ENCODE results near the gene ASB13. TPM values are rescaled to one million over a fixed set of nuclear protein-coding genes. Genes with fewer than 3 reads are reported as not detected.

ASB13 gene
- total and polyA plus RNA-seq, 2 of the 13 experiments (the other 11 are each of a cell fraction or from before 2014, with no cell fraction given), result 9.3 to 15.4 TPM

- Histone ChIP-seq H3K27ac (ENCODE audit: extremely low read length, insufficient read depth, low read length) (no peak overlapping the region), H3K27me3 (ENCODE audit: control insufficient read depth in 1 of 2, insufficient read depth in 2 of 2, low read length in 2 of 2) (no peaks in the 10 kb centered on the region; a peak in 1 of 5 replicates), H3K4me2 (ENCODE audit: low read depth, low read length) (peak overlapping the region; percentile 76), H3K4me1 (ENCODE audit: insufficient read depth, low read length) (peaks cover 54% of the 10 kb centered on the region), H2AFZ (ENCODE audit: low read length) (no peak overlapping the region), H3K9me3 (ENCODE audit: low read length) (no peaks in the 10 kb centered on the region), H3K4me3 (replicated peaks in 1 of 3; ENCODE audit: insufficient read depth in 1 of 3, low read depth in 2 of 3, low read length in 3 of 3) (peak overlapping the region in 2 of 3 experiments; percentile 38 to 68; a peak in 2 of 6 replicates), H3K79me2 (ENCODE audit: insufficient read depth, low read length) (no peaks in the 10 kb centered on the region), H4K20me1 (ENCODE audit: insufficient read depth, low read length) (no peaks in the 10 kb centered on the region; the same call in 1 of the 2 replicates), H3K9ac (ENCODE audit: insufficient read depth, low read depth, low read length) (no peak overlapping the region), H3K36me3 (replicated peaks in 1 of 2; ENCODE audit: control insufficient read depth in 1 of 2, insufficient read depth in 2 of 2, low read length in 2 of 2) (no peaks in the 10 kb centered on the region)
- WGBS (ENCODE audit: low lambda C conversion rate), result 19% methylated on average over 9 of the region's 19 CpGs
- ChIA-PET POLR2A (interaction anchor here (1.2 to 2.5 kb wide), 3 partner anchors 75 to 176 kb away, joined by 5 to 37 read pairs (median 19); no protein-coding TSS in a partner anchor), CTCF (ENCODE audit: low intra/inter-chr PET ratio, low total read pairs) (interaction anchor here (2.5 kb wide), 1 partner anchor 181 kb away, joined by 31 read pairs; no protein-coding TSS in a partner anchor)
- DNase-seq (ENCODE audit: low spot score) (peak; percentile 74), FAIRE-seq (peak; percentile 78), ATAC-seq (peak; percentile 86)
- intact Hi-C loops (cut with micrococcal nuclease; ENCODE audit: unreplicated experiment) (loop anchor here (1.0 to 5.0 kb wide), 3 partner anchors 36 to 181 kb away; no protein-coding TSS in a partner anchor), in situ Hi-C loops (cut with HindIII; ENCODE audit: extremely low pct_ligation_motif_present, low pct_unique_long_range_greater_than_20kb) (loop anchor here (5.0 to 25.0 kb wide), 2 partner anchors 181 to 811 kb away; no protein-coding TSS in a partner anchor)
- no TSS peak for BruUV-seq (replicated peaks)
- 0 out of 2 replicates have a peak, but pooled peaks have one; percentile 25 for TF ChIP-seq KLF12 (CRISPR knock-in tag; IDR thresholded peaks at IDR 0.05; ENCODE audit: borderline replicate concordance)
- TF ChIP-seq ZNF790 (CRISPR knock-in tag; IDR thresholded peaks at IDR 0.05; ENCODE audit: borderline replicate concordance), result 0 out of 2 replicates have a peak, but pooled peaks have one; percentile 52
- TF ChIP-seq HOMEZ (CRISPR knock-in tag; IDR thresholded peaks at IDR 0.05; ENCODE audit: low read depth), result 0 out of 2 replicates have a peak, but pooled peaks have one; percentile 30
- peak; percentile 60 for TF ChIP-seq HNF4A (CRISPR knock-in tag; IDR thresholded peaks at IDR 0.05)
- peak; percentile 64; the same call in 1 of the 2 replicates for TF ChIP-seq CBX5 (CRISPR knock-in tag; IDR thresholded peaks at IDR 0.05; ENCODE audit: borderline replicate concordance)
- TF ChIP-seq HNRNPLL (IDR thresholded peaks at IDR 0.05; ENCODE audit: low read depth, low read length, poor library complexity, severe bottlenecking), result peak; percentile 39
- 0 out of 2 replicates have a peak, but pooled peaks have one; percentile 43 for TF ChIP-seq SMAD9 (CRISPR knock-in tag; IDR thresholded peaks at IDR 0.05)
- TF ChIP-seq NFAT5 (CRISPR knock-in tag; IDR thresholded peaks at IDR 0.05), result no peak
- TF ChIP-seq BCL6 (CRISPR knock-in tag; IDR thresholded peaks at IDR 0.05), result no peak
- peak; percentile 57 for TF ChIP-seq ZNF574 (CRISPR knock-in tag; IDR thresholded peaks at IDR 0.05)
- peak; percentile 61; the same call in 1 of the 2 replicates for TF ChIP-seq ZNF230 (CRISPR knock-in tag; IDR thresholded peaks at IDR 0.05)
- peak; percentile 58 for TF ChIP-seq MAX (IDR thresholded peaks at IDR 0.05)
- TF ChIP-seq SRY (CRISPR knock-in tag; IDR thresholded peaks at IDR 0.05), result peak; percentile 70; the same call in 1 of the 2 replicates
Observed at GRCh38 chr10:5623081-5623748, 43.2 kb downstream of the ASB13 start.
